ENCODE measurements around the gene PACRG. TPM values are rescaled to one million over a fixed set of nuclear protein-coding genes. Genes with fewer than 3 reads are reported as not detected.

PACRG gene
- total and polyA plus RNA-seq, 2 of the 4 experiments (the other 2 are of a cell fraction) = not detected

- no peaks in the 10 kb centered on the region for H4K20me1 ChIP-seq (ENCODE audit: insufficient read depth, low read length)
- no peak overlapping the region for H3K18ac ChIP-seq (ENCODE audit: low read depth, low read length)
- no CpG with 5 or more reads among the region's 10 CpGs for WGBS, 2 experiments (ENCODE audit: extremely low coverage in 2 of 2, insufficient read length in 1 of 2)
- H3K4me2 ChIP-seq (ENCODE audit: low read depth, low read length) = no peak overlapping the region
- H2BK20ac ChIP-seq (ENCODE audit: low read depth, low read length) = no peak overlapping the region
- ATAC-seq (ENCODE audit: low read depth) (no peak), DNase-seq (no peak)
- H2BK15ac ChIP-seq (ENCODE audit: low read depth, low read length) = no peak overlapping the region
- TF ChIP-seq POLR2A (IDR thresholded peaks at IDR 0.05; ENCODE audit: low read depth, low read length) (no peak), RCOR1 (IDR thresholded peaks at IDR 0.05; ENCODE audit: insufficient replicate concordance, low read length) (no peak), CTCF (conservative IDR thresholded peaks at IDR 0.05; ENCODE audit: low read depth, low read length) (no peak), CEBPB (IDR thresholded peaks at IDR 0.05; ENCODE audit: low read depth, low read length) (no peak), MXI1 (IDR thresholded peaks at IDR 0.05; ENCODE audit: borderline replicate concordance, low read depth, low read length) (no peak), SMC3 (IDR thresholded peaks at IDR 0.05; ENCODE audit: low read depth, low read length) (no peak), USF2 (IDR thresholded peaks at IDR 0.05; ENCODE audit: low read depth, low read length) (no peak), CHD1 (IDR thresholded peaks at IDR 0.05; ENCODE audit: low read depth, low read length) (no peak), MAZ (IDR thresholded peaks at IDR 0.05; ENCODE audit: borderline replicate concordance, low read depth, low read length) (no peak), MAFK (IDR thresholded peaks at IDR 0.05; ENCODE audit: low read depth, low read length) (no peak), RAD21 (IDR thresholded peaks at IDR 0.05; ENCODE audit: low read length) (no peak), BHLHE40 (IDR thresholded peaks at IDR 0.05; ENCODE audit: low read depth, low read length) (no peak), NFE2L2 (IDR thresholded peaks at IDR 0.05; ENCODE audit: low read depth, low read length) (no peak), ELK1 (IDR thresholded peaks at IDR 0.05; ENCODE audit: borderline replicate concordance, low read depth, low read length) (no peak), FOS (IDR thresholded peaks at IDR 0.05; ENCODE audit: low read depth, low read length) (no peak)
- CTCF ChIA-PET = interaction anchor here (1.1 kb wide), 1 partner anchor 11 kb away, joined by 3 read pairs; no protein-coding TSS in a partner anchor
- H4K91ac ChIP-seq (ENCODE audit: insufficient read depth, low read depth, low read length) = no peak overlapping the region
- H2AK9ac ChIP-seq (replicated peaks; ENCODE audit: low read depth, low read length, poor library complexity) = no peak overlapping the region
- H3K36me3 ChIP-seq (ENCODE audit: control insufficient read depth, insufficient read depth, low read length) = no peaks in the 10 kb centered on the region
- H2BK5ac ChIP-seq (ENCODE audit: low read depth, low read length, poor library complexity, severe bottlenecking) = no peak overlapping the region
- H3K27me3 ChIP-seq (ENCODE audit: control insufficient read depth, insufficient read depth, low read length) = no peaks in the 10 kb centered on the region
- H3K14ac ChIP-seq (replicated peaks; ENCODE audit: low read depth, low read length) = no peak overlapping the region
- no peak overlapping the region for H2AK5ac ChIP-seq (ENCODE audit: low read depth, low read length)
- H3K56ac ChIP-seq (ENCODE audit: extremely low read depth, insufficient read depth, low read length) = no peak overlapping the region
- no peak overlapping the region for H3K4ac ChIP-seq (ENCODE audit: low read depth, low read length)
- H3K23ac ChIP-seq (ENCODE audit: low read depth, low read length) = no peak overlapping the region
- intact Hi-C loops (cut with micrococcal nuclease) (no loop called here), dilution Hi-C loops (cut with HindIII; ENCODE audit: low sequenced_read_pairs, unreplicated experiment) (no loop called here), in situ Hi-C loops (cut with MboI; ENCODE audit: low sequenced_read_pairs) (no loop called here)
- H3K4me3 ChIP-seq (ENCODE audit: insufficient read depth, low read depth, low read length) = no peak overlapping the region
- no peaks in the 10 kb centered on the region for H3K9me1 ChIP-seq (ENCODE audit: insufficient read depth, low read length)
- H3K79me1 ChIP-seq (ENCODE audit: low read depth in 1 of 2, low read length in 2 of 2) = no peaks in the 10 kb centered on the region
- no peak overlapping the region for H2AFZ ChIP-seq (replicated peaks; ENCODE audit: low read length, poor library complexity)
- H4K8ac ChIP-seq (ENCODE audit: low read depth in 2 of 2, low read length in 2 of 2) = no peak overlapping the region
- H4K5ac ChIP-seq (ENCODE audit: low read depth, low read length) = no peak overlapping the region
- H3K9me3 ChIP-seq (ENCODE audit: control insufficient read depth, insufficient read depth, low read length) = peaks cover 32% of the 10 kb centered on the region
- BruUV-seq (replicated peaks) = no TSS peak
- no peak overlapping the region for H3K27ac ChIP-seq (ENCODE audit: insufficient read depth, low read length)
- H2BK120ac ChIP-seq (ENCODE audit: low read depth, low read length) = no peak overlapping the region
- H3K4me1 ChIP-seq (ENCODE audit: control insufficient read depth, insufficient read depth, low read length) = no peaks in the 10 kb centered on the region
- POLR2A ChIA-PET (ENCODE audit: unreplicated experiment) = no interaction called here
- H3K9ac ChIP-seq (ENCODE audit: low read depth, low read length) = no peak overlapping the region
These were observed 431.9 kb downstream of the PACRG start for GRCh38 chr6:163159689-163160088.
